ENCODE measurements around the gene MEGF11.

DNA sequence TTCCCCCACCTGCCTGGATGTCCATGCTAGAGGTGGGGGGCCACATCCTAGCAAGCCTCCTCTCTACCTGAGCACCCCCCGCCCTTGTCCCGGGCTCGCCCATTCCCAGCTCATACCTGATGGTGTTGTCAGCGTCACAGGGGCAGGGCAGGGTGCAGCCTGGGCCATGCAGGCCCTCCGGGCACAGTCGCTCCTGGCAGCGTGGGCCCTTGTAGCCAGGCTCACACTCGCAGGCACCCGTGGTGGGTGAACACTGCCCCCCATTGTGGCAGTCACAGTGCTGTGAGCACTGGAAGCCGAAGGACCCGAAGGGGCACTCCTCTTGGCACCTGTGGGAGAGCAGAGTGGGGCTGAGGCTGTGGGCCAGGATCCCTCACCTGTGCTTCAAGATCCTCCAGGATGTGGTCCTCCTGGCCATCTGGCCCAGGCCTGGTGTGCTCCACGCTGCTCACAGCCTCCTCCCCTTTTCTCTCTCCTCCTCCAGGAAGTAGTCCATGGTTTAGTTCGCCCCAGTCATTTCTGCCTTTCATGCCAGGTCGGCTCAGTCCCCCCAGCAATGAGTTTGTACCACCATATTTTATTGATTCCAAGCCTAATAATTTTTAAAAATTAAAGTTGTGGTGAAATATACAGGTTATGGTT lies 288.6 kb downstream of the MEGF11 start:
- TF ChIP-seq, protein P1, sequence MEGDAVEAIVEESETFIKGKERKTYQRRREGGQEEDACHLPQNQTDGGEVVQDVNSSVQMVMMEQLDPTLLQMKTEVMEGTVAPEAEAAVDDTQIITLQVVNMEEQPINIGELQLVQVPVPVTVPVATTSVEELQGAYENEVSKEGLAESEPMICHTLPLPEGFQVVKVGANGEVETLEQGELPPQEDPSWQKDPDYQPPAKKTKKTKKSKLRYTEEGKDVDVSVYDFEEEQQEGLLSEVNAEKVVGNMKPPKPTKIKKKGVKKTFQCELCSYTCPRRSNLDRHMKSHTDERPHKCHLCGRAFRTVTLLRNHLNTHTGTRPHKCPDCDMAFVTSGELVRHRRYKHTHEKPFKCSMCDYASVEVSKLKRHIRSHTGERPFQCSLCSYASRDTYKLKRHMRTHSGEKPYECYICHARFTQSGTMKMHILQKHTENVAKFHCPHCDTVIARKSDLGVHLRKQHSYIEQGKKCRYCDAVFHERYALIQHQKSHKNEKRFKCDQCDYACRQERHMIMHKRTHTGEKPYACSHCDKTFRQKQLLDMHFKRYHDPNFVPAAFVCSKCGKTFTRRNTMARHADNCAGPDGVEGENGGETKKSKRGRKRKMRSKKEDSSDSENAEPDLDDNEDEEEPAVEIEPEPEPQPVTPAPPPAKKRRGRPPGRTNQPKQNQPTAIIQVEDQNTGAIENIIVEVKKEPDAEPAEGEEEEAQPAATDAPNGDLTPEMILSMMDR (conservative IDR thresholded peaks at IDR 0.05; ENCODE audit: low read depth, low read length) = no peak
- TF ChIP-seq EZH2 (IDR thresholded peaks at IDR 0.05; ENCODE audit: low read length, unreplicated experiment) (no peak), EZH2phosphoT487 (IDR thresholded peaks at IDR 0.05; ENCODE audit: borderline replicate concordance, low read length) (no peak)
